HG02852 (cell line): ENCODE data around the gene SLC22A12.
"Not testable (repeated sequence)": the region's sequence is repeated elsewhere in the genome, so short reads cannot be mapped to it uniquely, and the experiment has no call there.

Experiments
- ATAC-seq: cut with Tn5 transposase; IDR thresholded peaks from one replicate; pipeline ENCODE4 v1.9.1; 2021; ENCODE audit warnings: mild to moderate bottlenecking, moderate library complexity; ENCODE audit not compliant: unreplicated experiment

SLC22A12 gene

GRCh38 chr11:64583296-64584262 lies 7.4 kb upstream of the SLC22A12 start:
- no peak for ATAC-seq

DNA sequence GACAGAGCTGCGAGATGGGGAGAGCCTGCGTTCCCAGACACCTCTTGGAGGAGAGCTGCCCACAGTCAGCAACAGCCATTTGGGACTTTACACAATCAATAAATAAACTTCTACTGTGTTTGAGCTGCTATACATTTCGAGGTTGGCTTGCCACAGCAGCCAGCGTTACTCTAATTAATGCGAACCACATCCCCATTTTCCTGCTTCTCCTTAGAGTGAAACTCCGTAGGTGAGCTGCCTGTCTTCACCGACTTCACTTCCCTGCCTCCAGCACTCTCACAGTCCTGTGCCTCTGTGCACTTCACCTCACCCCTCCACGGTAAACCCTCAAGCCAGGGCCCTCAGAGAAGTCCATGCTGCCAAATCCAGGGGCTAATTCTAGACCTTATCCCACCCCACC lies 5.9 kb upstream of the SLC22A12 start:
- ATAC-seq: no peak

DNA sequence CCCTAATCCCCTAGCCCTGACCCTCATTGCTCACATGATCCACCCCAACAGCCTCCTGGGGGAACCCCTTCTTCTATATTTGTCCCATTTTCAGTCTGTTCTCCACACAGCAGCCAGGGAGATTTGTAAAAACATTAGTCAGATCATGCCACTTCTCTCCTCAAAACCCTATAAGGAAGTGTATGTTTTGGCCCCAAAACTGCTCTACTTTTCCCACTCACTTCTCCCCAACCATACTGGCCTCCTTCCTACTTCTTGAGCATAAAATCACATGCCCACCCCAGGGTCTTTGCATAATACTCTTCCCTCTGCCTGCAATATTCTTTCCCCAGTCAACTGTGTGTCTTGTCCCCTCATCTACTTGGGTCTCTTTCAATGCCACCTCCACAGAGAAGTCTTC lies 4.7 kb upstream of the SLC22A12 start:
- ATAC-seq: no peak

- ATAC-seq: no peak
Measured at GRCh38 chr11:64588701-64589100, 2.3 kb upstream of the SLC22A12 start.

DNA sequence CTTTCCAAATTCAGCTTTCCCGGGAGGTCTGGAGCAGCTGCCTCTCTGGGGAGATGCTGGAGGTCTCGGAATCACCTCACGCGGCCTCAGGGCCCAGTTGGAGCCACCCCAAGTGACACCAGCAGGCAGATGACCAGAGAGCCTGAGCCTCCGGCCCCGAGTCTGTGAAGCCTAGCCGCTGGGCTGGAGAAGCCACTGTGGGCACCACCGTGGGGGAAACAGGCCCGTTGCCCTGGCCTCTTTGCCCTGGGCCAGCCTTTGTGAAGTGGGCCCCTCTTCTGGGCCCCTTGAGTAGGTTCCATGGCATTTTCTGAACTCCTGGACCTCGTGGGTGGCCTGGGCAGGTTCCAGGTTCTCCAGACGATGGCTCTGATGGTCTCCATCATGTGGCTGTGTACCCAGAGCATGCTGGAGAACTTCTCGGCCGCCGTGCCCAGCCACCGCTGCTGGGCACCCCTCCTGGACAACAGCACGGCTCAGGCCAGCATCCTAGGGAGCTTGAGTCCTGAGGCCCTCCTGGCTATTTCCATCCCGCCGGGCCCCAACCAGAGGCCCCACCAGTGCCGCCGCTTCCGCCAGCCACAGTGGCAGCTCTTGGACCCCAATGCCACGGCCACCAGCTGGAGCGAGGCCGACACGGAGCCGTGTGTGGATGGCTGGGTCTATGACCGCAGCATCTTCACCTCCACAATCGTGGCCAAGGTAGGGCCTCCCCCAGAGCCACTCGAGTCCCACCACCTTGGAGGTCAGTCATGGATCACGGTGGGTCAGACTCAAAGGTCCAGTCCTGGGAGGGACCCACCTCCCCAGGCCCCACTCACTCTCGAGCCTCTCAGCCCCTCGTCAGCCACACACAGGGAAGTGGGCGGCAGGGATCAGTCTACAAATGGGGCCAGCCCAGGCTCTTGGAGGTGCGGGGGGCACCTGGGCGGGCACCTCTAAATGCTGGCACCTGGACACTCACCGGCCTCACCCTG lies 525 bp downstream of the SLC22A12 start:
- ATAC-seq: no peak

DNA sequence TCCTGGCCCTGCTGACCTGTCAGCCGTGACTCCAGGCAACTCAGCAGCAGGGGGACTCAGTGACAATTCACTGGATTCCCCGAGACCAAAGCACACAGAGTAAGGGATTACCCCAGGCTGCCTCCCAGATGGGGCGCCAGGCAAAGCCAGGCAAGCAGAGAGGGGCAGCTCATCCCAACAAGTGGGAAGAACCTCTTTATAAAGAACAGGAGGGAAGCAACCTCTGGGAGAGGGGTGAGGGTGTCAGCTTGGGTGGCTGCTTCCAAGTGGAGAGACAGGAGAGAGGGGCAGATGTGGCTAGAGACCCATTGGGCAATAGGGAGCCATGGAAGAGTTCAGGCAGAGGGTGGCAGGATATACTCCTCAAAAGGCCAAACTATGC lies 1.2 kb downstream of the SLC22A12 start:
- ATAC-seq: no peak

GRCh38 chr11:64592656-64593055 lies 1.6 kb downstream of the SLC22A12 start:
- no peak for ATAC-seq

DNA sequence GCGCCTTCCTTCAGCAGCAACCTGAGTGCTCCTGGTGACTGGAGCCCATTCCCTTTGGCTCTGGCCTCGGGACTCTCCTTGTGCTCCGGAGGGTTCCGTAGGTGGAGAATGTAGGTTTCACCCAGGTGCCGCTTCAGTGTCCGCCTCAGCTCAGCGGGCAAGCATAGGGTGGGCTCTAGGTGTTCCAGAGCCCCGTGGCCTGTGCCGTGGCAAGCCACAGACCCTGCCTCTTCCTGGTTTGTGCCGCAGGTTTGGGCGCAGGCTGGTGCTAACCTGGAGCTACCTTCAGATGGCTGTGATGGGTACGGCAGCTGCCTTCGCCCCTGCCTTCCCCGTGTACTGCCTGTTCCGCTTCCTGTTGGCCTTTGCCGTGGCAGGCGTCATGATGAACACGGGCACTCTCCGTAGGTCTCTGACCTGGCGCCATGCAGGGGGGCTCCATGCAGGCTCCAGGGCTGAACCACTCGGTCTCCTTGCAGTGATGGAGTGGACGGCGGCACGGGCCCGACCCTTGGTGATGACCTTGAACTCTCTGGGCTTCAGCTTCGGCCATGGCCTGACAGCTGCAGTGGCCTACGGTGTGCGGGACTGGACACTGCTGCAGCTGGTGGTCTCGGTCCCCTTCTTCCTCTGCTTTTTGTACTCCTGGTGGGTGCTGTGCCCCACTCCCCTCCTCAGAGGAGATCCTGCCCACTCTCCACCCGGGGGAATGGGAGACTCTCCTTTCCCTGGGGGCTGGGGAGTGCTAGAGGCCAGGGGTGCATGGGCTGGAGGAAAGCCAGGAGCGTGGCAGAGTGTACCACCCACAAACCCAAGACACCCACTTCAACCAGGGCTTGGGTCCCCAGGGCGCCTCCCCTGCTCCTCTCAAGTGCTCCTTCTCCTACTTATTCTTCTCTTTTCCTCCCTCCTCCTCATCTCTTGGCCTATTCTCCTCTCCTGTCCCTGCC lies 2.4 kb downstream of the SLC22A12 start:
- no peak for ATAC-seq

DNA sequence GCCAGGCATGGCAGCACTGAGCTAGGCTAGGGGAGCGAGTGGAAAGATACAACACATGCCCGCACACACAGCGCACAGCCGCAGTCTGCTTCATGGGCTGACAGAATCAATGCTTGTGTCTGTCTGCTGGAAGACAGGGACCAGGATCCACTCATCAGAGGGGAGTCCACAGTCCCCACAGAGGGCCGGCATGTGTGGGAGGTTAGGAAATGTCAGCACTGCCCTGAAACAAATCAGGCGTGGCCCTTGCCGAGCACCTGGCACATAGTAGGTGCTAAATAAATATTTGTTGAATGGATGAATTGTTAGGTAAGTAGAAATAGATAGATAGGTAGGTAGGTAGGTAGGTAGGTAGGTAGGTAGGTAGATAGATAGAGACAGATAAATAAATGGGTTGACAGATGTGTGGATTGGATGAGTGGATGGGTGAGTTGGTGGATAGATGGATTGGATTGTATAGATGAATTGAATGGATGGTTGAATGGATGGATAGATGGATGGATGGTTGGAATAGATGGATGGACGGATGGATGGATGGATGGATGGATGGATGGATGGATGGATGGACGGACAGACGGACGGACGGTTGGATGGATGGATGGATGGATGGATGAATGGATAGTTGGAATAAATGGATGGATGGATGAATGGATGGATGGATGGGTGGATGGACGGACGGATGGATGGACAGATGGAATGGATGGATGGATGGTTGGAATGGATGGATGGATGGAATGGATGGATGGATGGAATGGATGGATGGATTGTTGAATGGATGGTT lies 3.3 kb downstream of the SLC22A12 start:
- no peak for ATAC-seq

DNA sequence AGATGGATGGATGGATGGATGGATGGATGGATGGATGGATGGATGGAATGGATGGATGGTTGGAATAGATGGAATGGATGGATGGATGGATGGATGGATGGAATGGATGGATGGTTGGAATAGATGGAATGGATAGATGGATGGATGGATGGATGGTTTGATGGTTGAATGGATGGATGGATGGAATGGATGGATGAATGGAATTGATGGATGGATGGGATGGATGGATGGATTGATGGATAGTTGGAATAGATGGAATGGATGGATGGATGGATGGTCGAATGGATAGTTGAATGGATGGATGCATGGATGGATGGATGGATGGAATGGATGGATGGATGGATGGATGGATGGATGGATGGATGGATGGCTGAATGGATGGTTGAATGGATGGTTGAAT lies 4.9 kb downstream of the SLC22A12 start:
- ATAC-seq: not testable (repeated sequence)

DNA sequence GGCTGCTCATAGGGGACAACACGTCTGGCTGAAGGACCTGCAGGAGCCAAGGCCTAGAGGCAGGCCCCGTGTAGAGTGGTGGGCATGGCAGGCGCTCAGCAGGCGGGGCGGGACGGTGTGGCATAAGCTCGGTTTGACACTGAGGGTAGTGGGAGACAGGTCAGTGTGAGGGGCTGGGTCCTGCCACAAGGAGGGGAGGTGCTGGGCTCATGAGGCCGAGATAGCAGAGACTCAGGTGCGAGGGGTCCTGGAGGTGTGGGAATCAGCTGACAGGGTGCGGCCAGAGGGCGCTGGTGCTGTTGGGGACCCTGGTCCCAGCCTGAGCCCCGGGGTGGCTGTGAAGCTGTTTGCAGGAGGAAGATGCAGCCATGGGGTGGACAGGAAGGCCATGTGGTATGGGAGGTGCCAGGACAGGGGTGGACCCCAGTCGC lies 6.7 kb downstream of the SLC22A12 start:
- no peak for ATAC-seq

- no peak for ATAC-seq
Measured at GRCh38 chr11:64598106-64598796, 7.2 kb downstream of the SLC22A12 start.

GRCh38 chr11:64598797-64599697 lies 8.0 kb downstream of the SLC22A12 start:
- ATAC-seq: no peak

DNA sequence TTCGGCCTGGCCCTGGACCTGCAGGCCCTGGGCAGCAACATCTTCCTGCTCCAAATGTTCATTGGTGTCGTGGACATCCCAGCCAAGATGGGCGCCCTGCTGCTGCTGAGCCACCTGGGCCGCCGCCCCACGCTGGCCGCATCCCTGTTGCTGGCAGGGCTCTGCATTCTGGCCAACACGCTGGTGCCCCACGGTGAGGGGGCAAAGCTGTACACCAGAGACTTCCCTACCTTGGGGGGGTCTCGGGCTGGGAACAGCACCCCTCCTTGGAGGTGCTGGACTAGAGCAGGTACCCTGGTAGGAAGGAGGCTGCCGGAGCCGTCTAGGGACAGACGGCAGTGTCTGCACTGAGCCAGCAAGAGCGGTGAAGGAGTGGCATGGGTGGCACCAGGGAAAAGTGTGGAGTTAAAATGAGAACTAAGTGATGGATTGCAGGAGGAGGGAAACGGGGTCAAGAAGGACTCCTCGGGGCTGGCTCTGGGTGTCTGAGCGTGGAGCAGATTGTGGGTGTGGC lies 8.7 kb downstream of the SLC22A12 start:
- ATAC-seq: no peak

DNA sequence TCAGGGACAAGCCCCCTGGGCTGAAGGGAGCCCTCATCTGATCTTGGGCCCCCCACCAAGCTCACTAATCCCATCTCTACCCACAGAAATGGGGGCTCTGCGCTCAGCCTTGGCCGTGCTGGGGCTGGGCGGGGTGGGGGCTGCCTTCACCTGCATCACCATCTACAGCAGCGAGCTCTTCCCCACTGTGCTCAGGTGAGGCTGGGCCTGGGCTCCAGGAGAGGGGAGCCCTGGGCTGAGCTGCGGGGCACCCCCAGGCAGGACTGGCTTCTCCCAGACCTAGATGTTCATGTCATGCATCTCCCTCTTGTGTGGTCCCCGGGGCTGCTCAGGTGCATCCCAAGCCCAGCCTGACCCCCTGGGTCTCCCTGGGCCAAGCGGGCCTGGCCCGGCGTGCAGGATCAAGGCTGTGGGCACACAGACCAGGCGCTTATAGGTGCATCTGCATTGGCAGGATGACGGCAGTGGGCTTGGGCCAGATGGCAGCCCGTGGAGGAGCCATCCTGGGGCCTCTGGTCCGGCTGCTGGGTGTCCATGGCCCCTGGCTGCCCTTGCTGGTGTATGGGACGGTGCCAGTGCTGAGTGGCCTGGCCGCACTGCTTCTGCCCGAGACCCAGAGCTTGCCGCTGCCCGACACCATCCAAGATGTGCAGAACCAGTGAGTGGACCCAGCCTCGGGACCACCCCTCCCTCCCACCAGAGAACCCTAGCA lies 9.4 kb downstream of the SLC22A12 start:
- ATAC-seq: no peak

- ATAC-seq: no peak
Measured at GRCh38 chr11:64601605-64602465, 10.8 kb downstream of the SLC22A12 start.
